ENCODE data around the gene RAB30.

DNA sequence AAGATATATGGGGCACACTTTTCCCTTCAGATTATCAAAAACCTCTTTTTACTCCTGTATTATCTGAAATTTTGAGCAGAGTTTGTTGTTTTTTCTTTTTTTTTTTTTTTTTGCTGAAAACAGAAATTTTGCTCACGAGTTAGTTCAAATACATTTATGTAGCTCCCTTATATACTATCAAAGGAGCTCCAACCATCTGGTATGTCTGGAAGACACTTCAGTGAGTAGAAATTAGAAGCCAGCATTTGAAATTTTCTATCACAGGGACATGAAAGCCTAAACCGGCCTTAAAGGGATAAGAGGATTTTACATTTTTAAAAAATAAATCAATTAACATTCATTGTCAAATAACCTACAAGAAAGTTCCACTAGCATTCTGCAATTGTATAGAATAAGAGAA is 96.8 kb downstream of the RAB30 start:
- TF ChIP-seq CTCF (IDR thresholded peaks at IDR 0.05) (no peak), POLR2A (IDR thresholded peaks at IDR 0.05) (no peak)
